Liver (tissue), 9 donors: ENCODE data around the gene MT4. TPM values are rescaled to one million over a fixed set of nuclear protein-coding genes. Genes with fewer than 3 reads are reported as not detected.

Experiments used
- DNase-seq: peaks from one replicate; pipeline ENCODE4 v3.0.0-alpha.2; 2017; ENCODE audit warnings: low spot score
- H3K27ac ChIP-seq, 2 donors: one replicate each; pipeline ENCODE4 v1.7.0; 2013; ENCODE audit warnings: inconsistent platforms in 2 of 2, low read length in 2 of 2, control low read depth in 1 of 2, low read depth in 1 of 2, mild to moderate bottlenecking in 1 of 2
- H3K27me3 ChIP-seq, 4 donors: one replicate each; pipeline versions ENCODE4 v1.6.1 to v1.7.0; 2013; ENCODE audit warnings: low read length in 3 of 4, inconsistent platforms in 1 of 4, mild to moderate bottlenecking in 1 of 4, moderate library complexity in 1 of 4; ENCODE audit not compliant: control insufficient read depth in 4 of 4, insufficient read depth in 4 of 4
- H3K36me3 ChIP-seq, 4 donors: one replicate each; pipeline versions ENCODE4 v1.6.1 to v1.7.0; 2013; ENCODE audit warnings: low read length in 3 of 4, mild to moderate bottlenecking in 3 of 4, low read depth in 1 of 4, moderate library complexity in 1 of 4; ENCODE audit not compliant: control insufficient read depth in 4 of 4, insufficient read depth in 3 of 4
- H3K4me1 ChIP-seq, 4 donors: one replicate each; pipeline versions ENCODE4 v1.6.1 to v1.7.0; 2013; ENCODE audit warnings: low read length in 3 of 4, mild to moderate bottlenecking in 3 of 4, moderate library complexity in 1 of 4; ENCODE audit not compliant: control insufficient read depth in 4 of 4, insufficient read depth in 4 of 4
- H3K4me3 ChIP-seq, 3 donors: one replicate each; pipeline versions ENCODE4 v1.6.1 to v1.7.0; 2013; ENCODE audit warnings: low read length in 3 of 3, control low read depth in 1 of 3, low read depth in 1 of 3, mild to moderate bottlenecking in 1 of 3
- H3K9ac ChIP-seq, 2 donors: one replicate each; pipeline ENCODE4 v1.7.0; 2013; ENCODE audit warnings: low read length in 2 of 2, mild to moderate bottlenecking in 2 of 2, moderate library complexity in 2 of 2, control low read depth in 1 of 2, low read depth in 1 of 2
- H3K9me3 ChIP-seq, 4 donors: one replicate each; pipeline versions ENCODE4 v1.6.1 to v1.7.0; 2013; ENCODE audit warnings: low read length in 3 of 4; ENCODE audit not compliant: control insufficient read depth in 4 of 4
- ATF3 ChIP-seq: IDR thresholded peaks from 2 replicates; pipeline ENCODE4 v1.6.1; 2016; ENCODE audit warnings: antibody characterized with exemption
- CTCF ChIP-seq: fragments of 150-350 bp; IDR thresholded peaks from 2 replicates; pipeline ENCODE4 v1.5.1; 2017; ENCODE audit warnings: improper control_type of control experiment, low read depth, low read length; ENCODE audit not compliant: missing input control
- EGR1 ChIP-seq, 2 donors: IDR thresholded peaks; 2 replicates each; pipeline ENCODE4 v1.6.1; 2016 to 2018; ENCODE audit warnings: antibody characterized with exemption in 2 of 2, low read depth in 2 of 2
- FOXA1 ChIP-seq: IDR thresholded peaks from 2 replicates; pipeline ENCODE4 v1.6.1; 2016; ENCODE audit warnings: antibody characterized with exemption
- FOXA2 ChIP-seq: IDR thresholded peaks from 2 replicates; pipeline ENCODE4 v1.6.1; 2016; ENCODE audit warnings: antibody characterized with exemption
- GABPA ChIP-seq, 2 donors: IDR thresholded peaks in 1 of 2; conservative IDR thresholded peaks in 1 of 2; 2 replicates each; pipeline ENCODE4 v1.6.1; 2016; ENCODE audit warnings: antibody characterized with exemption in 2 of 2, mild to moderate bottlenecking in 1 of 2, moderate library complexity in 1 of 2
- HNF4A ChIP-seq, 2 donors: conservative IDR thresholded peaks; 2 replicates each; pipeline ENCODE4 v1.6.1; 2016; ENCODE audit warnings: antibody characterized with exemption in 2 of 2, mild to moderate bottlenecking in 2 of 2
- HNF4G ChIP-seq: IDR thresholded peaks from 2 replicates; pipeline ENCODE4 v1.6.1; 2016; ENCODE audit warnings: antibody characterized with exemption
- JUND ChIP-seq, 2 donors: IDR thresholded peaks; 2 replicates each; pipeline ENCODE4 v1.6.1; 2016; ENCODE audit warnings: antibody characterized with exemption in 2 of 2
- MAX ChIP-seq: IDR thresholded peaks from 2 replicates; pipeline ENCODE4 v1.6.1; 2016; ENCODE audit warnings: antibody characterized with exemption
- NR2F2 ChIP-seq: IDR thresholded peaks from 2 replicates; pipeline ENCODE4 v1.6.1; 2016; ENCODE audit warnings: antibody characterized with exemption
- RAD21 ChIP-seq, 2 donors: IDR thresholded peaks; 2 replicates each; pipeline ENCODE4 v1.6.1; 2016; ENCODE audit warnings: antibody characterized with exemption in 2 of 2, mild to moderate bottlenecking in 2 of 2
- REST ChIP-seq: IDR thresholded peaks from 2 replicates; pipeline ENCODE4 v1.6.1; 2016; ENCODE audit warnings: antibody characterized with exemption, mild to moderate bottlenecking
- RXRA ChIP-seq, 2 donors: IDR thresholded peaks; 2 replicates each; pipeline ENCODE4 v1.6.1; 2017 to 2018; ENCODE audit warnings: antibody characterized with exemption in 2 of 2, mild to moderate bottlenecking in 1 of 2
- SP1 ChIP-seq: IDR thresholded peaks from 2 replicates; pipeline ENCODE4 v1.6.1; 2018; ENCODE audit warnings: antibody characterized with exemption, mild to moderate bottlenecking
- TAF1 ChIP-seq: conservative IDR thresholded peaks from 2 replicates; pipeline ENCODE4 v1.6.1; 2016; ENCODE audit warnings: antibody characterized with exemption, mild to moderate bottlenecking
- YY1 ChIP-seq: IDR thresholded peaks from 2 replicates; pipeline ENCODE4 v1.6.1; 2016; ENCODE audit warnings: antibody characterized with exemption, mild to moderate bottlenecking
- ZBTB33 ChIP-seq: IDR thresholded peaks from 2 replicates; pipeline ENCODE4 v1.6.1; 2016; ENCODE audit warnings: antibody characterized with exemption
- WGBS: extraction: QIAGEN DNeasy Blood & Tissue Kit; methylation state at CpG from one replicate; pipeline ENCODE4 v1.1.7; 2013; 5-methylcytosine and 5-hydroxymethylcytosine counted together
- polyA plus RNA-seq, 2 donors: library from polyadenylated mRNA; stranded (reverse) in 1 of 2; unstranded in 1 of 2; fragments of 200-250 nt in 1 of 2; fragments of >200 nt in 1 of 2; fragmentation: Nextera tagmentation in 1 of 2; extraction: Ambion mirVana in 1 of 2; gene quantifications; one replicate each; pipeline versions ENCODE4 v1.2.1 to v1.2.3, GENCODE V29; 2013 to 2015
- total RNA-seq, 2 donors: library from RNA; depleted of rRNA; stranded (reverse); fragments of >200 nt; gene quantifications; one replicate each; pipeline ENCODE4 v1.2.3, GENCODE V29; 2014
- donor health status: healthy.
- donor health status: healthy.
- donor health status: healthy.
- donor health status: healthy.
- donor health status: healthy.

MT4 gene
- total and polyA plus RNA-seq, 4 donors: not detected

GRCh38 chr16:56607109-56607618, 42.3 kb downstream of the MT4 start:
- peak overlapping the region in 1 of 3 donors; percentile 12 for H3K4me3 ChIP-seq
- no peaks in the 10 kb centered on the region for H3K36me3 ChIP-seq
- H3K9ac ChIP-seq: peak overlapping the region; percentile 4 to 72
- no peaks in the 10 kb centered on the region for H3K9me3 ChIP-seq
- peak; percentile 52 for DNase-seq
- WGBS: 15% methylated on average over 14 of the region's 14 CpGs
- H3K27ac ChIP-seq: peak overlapping the region; percentile 98 to 99
- no peaks in the 10 kb centered on the region for H3K27me3 ChIP-seq
- peaks cover 6 to 37% (median 12%) of the 10 kb centered on the region in 4 donors for H3K4me1 ChIP-seq
- TF ChIP-seq RAD21 (IDR thresholded peaks at IDR 0.05) (no peak), ZBTB33 (no peak), HNF4G (peak; percentile 13), RXRA (IDR thresholded peaks at IDR 0.05) (peak; percentile 17 to 89), CTCF (no peak), FOXA1 (no peak), HNF4A (conservative IDR thresholded peaks at IDR 0.05) (no peak), NR2F2 (peak; percentile 96), MAX (peak; percentile 84), ATF3 (peak; percentile 44), GABPA (IDR thresholded peaks at IDR 0.05 in 1 of 2, conservative IDR thresholded peaks at IDR 0.05 in 1 of 2) (peak; percentile 75 to 83), FOXA2 (peak; percentile 2), REST (no peak), YY1 (peak; percentile 55), JUND (IDR thresholded peaks at IDR 0.05) (peak; percentile 5 to 56), TAF1 (peak; percentile 49), EGR1 (IDR thresholded peaks at IDR 0.05; ENCODE audit: low read depth in 2 of 2) (peak; percentile 72 to 96), SP1 (peak; percentile 95)
